ENCODE data around the gene AP2B1.

Gene AP2B1

GRCh38 chr17:35731917-35732805 is 145.0 kb downstream of the AP2B1 start:
- DNase-seq = no peak

GRCh38 chr17:35732806-35733136 is 145.6 kb downstream of the AP2B1 start:
- no peak for DNase-seq

- no peak for DNase-seq
Measured at GRCh38 chr17:35733366-35733765, 146.2 kb downstream of the AP2B1 start.

- no peak for DNase-seq
Measured at GRCh38 chr17:35734396-35734795, 147.3 kb downstream of the AP2B1 start.

- no peak for DNase-seq
Measured at GRCh38 chr17:35735036-35735805, 148.1 kb downstream of the AP2B1 start.

GRCh38 chr17:35736236-35736635 is 149.1 kb downstream of the AP2B1 start:
- DNase-seq = no peak

- DNase-seq = no peak
Measured at GRCh38 chr17:35738519-35739133, 151.5 kb downstream of the AP2B1 start.

GRCh38 chr17:35740216-35740615 is 153.1 kb downstream of the AP2B1 start:
- DNase-seq = no peak

- DNase-seq = no peak
Measured at GRCh38 chr17:35740997-35741931, 154.1 kb downstream of the AP2B1 start.

GRCh38 chr17:35742496-35742895 is 155.4 kb downstream of the AP2B1 start:
- DNase-seq = no peak

GRCh38 chr17:35742896-35743477 is 155.9 kb downstream of the AP2B1 start:
- no peak for DNase-seq

GRCh38 chr17:35743626-35744328 is 156.7 kb downstream of the AP2B1 start:
- peak; percentile 29 for DNase-seq

- DNase-seq = no peak
Measured at GRCh38 chr17:35744830-35745229, 157.7 kb downstream of the AP2B1 start.

- no peak for DNase-seq
Measured at GRCh38 chr17:35745246-35745645, 158.1 kb downstream of the AP2B1 start.

- DNase-seq = no peak
Measured at GRCh38 chr17:35745749-35746320, 158.7 kb downstream of the AP2B1 start.

- DNase-seq = peak; percentile 69
Measured at GRCh38 chr17:35747540-35748017, 160.5 kb downstream of the AP2B1 start.

- no peak for DNase-seq
Measured at GRCh38 chr17:35748341-35748841, 161.3 kb downstream of the AP2B1 start.

GRCh38 chr17:35748979-35749378 is 161.9 kb downstream of the AP2B1 start:
- DNase-seq = no peak

GRCh38 chr17:35749560-35750412 is 162.7 kb downstream of the AP2B1 start:
- DNase-seq = no peak
